ENCODE measurements around the gene LPA. TPM values are rescaled to one million over a fixed set of nuclear protein-coding genes. Genes with fewer than 3 reads are reported as not detected.
A peak's percentile ranks its signal among the peaks of the same experiment; 100 is the strongest.
"Not testable (repeated sequence)": the region's sequence is repeated elsewhere in the genome, so short reads cannot be mapped to it uniquely, and the experiment has no call there.

The LPA gene
- total RNA-seq, 2 donors from 2014 or later, result not detected

DNA sequence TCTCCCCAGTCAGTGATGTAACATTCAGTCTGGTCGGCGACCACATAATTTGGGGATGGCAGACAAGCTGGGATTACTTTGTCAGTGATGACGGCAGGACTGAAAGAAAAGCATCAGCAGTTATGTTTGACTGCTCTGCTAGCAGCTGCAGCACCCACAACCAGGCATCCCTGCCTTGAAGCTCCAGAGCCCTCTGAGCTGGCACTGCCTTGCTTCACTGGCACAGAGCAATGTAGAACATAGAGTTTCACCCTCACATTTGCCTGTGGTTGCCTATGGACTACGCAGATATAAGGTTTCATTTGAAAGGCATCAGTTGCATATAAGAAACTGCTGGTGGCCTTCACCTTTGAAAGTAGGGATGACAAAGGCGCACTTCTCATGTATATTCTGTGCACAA, 12.3 kb upstream of the LPA start:
- ATAC-seq; DNase-seq; intact Hi-C loops (cut with DNase I, micrococcal nuclease): not testable (repeated sequence)

DNA sequence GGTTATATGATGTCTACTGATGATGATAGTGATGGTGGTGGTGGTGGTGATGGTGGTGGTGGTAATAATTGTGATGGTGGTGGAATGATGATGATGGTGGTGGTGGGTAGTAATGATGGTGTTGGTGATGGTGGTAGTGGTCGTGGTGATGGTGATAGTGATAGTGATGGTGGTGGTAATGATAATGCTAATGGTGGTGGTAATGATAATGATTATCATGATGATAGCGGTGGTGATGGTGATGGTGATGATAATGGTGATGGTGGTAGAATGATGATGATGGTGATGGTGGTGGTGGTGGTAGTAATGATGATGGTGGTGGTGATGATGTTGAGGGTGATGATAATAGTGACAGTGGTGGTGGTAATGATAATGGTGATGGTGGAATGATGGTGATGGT, 4.5 kb upstream of the LPA start:
- intact Hi-C loops (cut with DNase I, micrococcal nuclease), result no loop called here
- DNase-seq (no peak), ATAC-seq (no peak)

DNA sequence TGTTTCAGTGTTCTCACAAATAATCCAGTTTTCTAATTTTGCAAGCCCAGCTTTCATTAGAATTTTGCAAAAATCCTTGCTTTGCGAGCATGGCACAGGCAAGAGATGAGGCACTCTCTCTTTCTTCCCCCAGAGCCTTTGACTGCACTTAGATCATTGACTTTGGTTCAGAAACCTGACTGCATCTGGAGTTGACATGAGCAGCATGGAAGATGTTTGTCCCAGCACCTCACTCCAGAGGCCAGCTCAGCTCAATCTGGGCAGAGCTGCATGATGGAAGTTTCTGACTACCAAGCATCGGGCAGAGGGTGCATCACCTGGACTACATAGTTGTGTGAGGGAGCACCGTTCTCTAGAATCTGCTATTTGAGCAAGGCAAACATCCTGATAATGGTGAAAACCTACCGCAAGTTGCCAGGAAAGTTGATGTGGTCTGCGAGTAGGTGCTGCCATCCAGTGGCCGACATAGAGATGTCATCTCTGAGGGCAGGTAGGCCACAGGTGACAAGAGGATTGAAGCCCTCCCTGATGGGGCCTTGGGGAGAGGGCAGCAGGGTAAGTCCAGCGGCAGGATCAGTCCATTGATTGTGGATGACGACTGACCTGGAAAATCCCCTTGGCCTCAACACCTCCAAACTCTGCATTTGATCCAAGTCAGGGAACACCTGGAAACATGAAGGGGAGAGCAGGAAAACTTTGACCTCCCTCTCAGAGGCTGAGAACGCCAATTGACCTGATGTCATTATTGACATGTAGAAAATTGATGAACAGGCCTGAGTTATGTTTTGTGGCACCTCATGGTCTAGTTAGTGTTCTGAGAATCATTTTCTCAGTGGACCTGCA, 3.8 kb upstream of the LPA start:
- intact Hi-C loops (cut with DNase I, micrococcal nuclease), result no loop called here
- DNase-seq (peak in 1 of 2 donors; percentile 18), ATAC-seq (peak; percentile 34)

DNA sequence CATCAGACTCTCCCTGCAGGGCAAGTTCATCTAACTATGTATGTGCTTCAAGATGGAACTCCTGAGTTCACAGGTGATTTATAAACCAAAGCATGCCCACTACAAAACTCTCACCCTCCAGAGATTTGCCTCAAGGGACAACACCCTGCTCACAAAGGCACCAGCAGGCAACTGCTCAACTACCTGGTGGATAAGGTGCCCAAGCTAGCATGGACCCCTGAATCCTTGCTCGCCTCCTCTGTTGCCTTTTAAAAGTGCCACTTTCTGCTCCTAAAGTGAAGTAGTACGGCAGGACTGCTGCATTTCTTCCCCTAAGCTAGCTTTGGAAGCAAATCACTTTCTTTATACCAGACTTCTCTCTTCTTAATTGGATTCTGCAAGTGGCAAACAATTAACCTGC, 1.2 kb downstream of the LPA start:
- no peak for ATAC-seq
- DNase-seq, result no peak
- intact Hi-C loops (cut with DNase I, micrococcal nuclease), result no loop called here

DNA sequence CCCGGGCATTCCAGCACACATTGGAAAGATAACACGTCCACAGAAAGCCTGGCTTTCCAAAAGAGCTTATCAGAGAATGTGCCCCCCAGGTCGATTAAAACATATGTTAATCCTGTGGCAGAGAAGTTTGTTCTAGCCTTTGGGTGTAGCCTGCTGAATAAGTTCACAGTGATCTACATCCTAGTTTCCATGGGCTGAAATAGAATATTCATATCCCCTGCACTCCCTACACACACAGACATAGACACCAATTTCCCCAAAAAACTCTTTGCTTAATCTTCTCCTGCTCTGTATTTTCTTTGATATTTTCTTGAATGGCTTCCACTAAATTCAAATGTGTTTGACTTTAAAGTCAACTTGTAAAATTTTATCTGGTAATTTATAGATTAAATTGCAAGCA, 1.6 kb downstream of the LPA start:
- intact Hi-C loops (cut with DNase I, micrococcal nuclease), result no loop called here
- no peak for ATAC-seq
- no peak for DNase-seq

DNA sequence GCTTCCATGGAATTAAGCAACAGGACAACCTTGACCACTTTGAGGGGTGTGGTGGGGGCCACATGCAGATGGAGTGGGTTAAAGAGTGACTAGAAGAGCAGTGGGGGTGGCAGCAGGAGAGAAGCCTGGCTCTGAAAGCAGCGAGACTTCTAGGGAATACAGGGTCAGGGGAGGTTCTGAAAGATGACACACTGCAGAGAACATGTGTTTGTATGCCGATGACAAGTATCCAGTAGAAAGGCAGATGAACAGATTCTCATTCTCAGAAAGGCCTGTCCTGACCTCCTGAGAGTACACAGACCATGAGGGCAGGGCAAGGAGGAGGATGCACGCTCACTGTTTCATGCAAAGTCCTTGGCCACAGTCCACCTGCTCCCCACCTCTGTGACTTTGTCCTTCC, 2.9 kb downstream of the LPA start:
- no peak for DNase-seq
- intact Hi-C loops (cut with DNase I, micrococcal nuclease), result no loop called here
- ATAC-seq, result no peak

DNA sequence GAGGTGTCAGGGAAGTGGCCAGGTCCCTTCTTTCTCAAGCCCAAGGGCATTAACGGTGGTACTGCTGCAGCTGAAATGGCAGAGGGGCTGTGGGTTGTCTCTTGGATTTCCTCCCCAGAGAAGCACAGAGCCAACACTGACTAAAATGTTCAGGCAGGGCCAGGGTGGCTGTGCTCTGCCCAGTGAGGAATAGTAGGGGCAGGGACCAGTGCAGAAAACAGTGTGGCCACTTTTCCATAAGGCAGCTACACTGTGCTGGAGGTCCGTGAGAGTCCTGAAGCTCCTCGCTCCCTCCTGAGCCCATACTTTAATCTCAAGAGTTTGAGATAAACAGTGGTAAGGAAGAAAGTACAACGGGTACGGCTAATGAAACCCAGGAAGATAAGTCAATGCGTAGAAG, 4.5 kb downstream of the LPA start:
- no peak for DNase-seq
- intact Hi-C loops (cut with DNase I, micrococcal nuclease), result no loop called here
- ATAC-seq, result no peak

DNA sequence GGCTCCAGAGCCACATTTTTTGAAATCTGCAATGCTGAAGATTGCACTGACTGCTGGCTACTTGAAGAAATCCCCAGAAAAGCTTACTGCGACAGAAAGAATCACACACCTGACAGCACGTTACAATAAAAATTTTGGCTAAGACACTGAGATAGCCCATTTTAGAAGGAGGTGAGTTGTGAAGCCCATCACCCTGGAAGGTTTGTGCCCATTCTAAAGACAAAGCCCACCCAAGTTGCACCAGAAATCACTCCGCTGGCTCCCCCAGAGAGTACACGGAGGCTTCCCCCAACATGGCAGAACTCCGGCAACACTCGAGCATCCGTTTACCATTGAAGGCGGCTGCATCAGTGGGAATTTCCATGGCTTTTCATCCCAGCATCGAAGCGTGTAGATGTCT, 29.4 kb downstream of the LPA start:
- ATAC-seq (no peak), DNase-seq (no peak)
- intact Hi-C loops (cut with DNase I, micrococcal nuclease), result no loop called here

DNA sequence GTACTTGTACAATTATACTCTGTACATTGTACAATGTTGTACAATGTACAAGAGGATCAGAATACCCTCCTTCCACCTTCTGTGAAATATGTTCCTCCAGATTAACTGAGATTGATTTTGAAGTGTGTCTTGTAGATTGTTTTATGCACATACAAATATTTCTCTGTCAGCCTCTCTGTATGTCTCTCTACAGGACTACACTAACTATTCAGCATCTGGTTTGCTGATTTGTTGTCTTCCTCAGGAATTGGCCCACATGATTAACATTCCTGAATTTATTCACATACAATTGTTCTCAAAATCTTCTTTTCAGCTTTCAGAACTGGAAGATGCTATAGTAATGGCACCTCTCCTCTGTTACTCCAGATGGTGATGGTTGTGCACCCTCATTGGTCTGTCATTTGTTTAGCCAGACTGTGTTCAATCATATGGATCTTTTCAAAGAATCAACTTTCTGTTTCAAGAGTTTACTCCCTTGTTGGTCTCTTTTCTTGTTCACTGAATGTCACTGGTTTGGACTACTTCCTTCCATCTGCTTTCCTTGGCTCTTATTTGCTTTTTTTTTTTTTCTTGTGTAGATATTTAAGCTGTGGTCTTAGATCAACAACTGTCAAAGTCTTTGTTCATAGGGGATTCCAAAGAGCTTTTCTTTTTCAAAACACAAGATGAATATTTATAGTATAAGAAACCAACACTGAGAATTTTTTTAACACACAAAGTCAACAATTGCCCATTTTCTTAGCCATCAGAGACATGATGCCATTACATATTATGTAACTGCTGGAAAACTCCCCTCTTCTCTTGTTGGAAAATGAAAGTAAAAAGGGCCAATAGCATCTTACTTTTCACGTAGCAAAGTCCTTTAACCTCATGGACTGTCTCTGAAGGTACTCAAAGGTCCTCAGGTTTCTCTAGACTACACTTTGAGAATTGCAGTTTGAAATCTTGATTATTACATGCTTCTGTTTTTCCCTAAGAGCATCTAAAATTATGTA, 67.9 kb downstream of the LPA start:
- DNase-seq (no peak), ATAC-seq (no peak)
- intact Hi-C loops (cut with DNase I, micrococcal nuclease), result no loop called here

DNA sequence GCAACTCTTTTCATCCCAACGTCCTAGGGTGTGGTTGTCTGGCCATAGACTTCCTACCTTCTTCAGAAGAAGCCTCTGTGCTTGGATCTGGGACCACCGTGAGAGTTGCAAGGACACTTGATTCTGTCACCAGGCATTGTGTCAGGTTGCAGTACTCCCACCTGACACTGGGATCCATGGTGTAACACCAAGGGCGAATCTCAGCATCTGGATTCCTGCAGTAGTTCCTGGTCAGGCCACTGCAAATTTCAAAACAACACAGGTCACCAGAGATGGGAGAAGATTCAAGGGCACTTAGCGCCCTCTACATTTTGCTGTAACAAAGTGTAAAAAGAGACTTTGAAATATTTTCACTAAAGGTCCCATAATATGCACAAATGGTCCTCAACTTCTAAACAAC, 68.8 kb downstream of the LPA start:
- ATAC-seq; intact Hi-C loops (cut with DNase I, micrococcal nuclease); DNase-seq: not testable (repeated sequence)

DNA sequence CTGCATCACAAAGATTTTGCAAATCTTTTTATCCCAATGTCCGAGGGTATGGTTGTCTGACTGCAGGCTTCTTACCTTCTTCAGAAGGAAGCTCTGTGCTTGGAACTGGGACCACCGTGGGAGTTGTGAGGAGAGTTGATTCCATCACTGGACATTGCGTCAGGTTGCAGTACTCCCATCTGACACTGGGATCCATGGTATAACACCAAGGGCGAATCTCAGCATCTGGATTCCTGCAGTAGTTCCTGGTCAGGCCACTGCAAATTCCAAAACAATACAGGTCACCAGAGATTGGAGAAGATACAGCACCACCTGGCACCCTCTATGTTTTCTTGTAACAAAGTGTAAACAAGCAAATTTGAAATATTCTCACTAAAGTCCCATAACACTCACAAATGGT, 77.7 kb downstream of the LPA start:
- no peak for ATAC-seq
- intact Hi-C loops (cut with DNase I, micrococcal nuclease), result no loop called here
- DNase-seq, result no peak

DNA sequence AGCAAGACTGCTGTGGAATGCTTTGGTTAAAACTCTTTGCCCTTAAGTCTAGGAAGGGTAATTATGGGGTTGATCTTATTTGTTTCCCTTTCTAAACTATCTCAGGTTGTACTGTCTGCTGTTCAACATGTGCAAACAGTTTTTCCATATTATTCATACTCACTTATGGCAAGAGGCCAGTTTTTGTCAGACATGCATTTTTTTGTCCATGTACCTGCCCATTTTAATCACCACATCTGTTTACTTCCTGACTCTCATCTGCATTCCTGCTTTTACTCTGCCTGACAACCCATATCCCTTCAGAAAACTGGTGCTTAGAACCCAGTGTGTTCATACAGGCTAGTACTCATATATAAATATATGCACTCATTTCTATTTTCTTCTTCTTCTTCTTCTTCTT, 80.3 kb downstream of the LPA start:
- no peak for ATAC-seq
- DNase-seq, result no peak
- intact Hi-C loops (cut with DNase I, micrococcal nuclease), result no loop called here

DNA sequence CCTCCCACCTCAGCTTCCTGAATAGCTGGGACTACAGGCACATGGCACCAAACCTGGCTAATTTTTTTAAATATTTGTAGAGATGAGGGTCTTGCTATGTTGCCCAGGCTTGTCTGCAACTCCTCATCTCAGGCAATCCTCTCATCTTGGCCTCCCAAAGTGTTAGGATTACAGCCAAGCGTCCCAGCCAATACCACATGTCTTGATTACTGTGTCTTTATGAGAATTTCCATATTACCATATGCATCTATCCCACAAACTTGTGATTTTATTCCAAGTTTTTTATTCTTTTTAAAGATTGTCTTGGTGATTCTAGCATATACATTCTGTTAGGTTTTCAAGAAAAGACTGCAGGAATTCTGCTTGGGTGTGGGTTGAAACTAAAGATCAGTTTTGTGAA, 82.7 kb downstream of the LPA start:
- intact Hi-C loops (cut with DNase I, micrococcal nuclease), result no loop called here
- ATAC-seq (no peak), DNase-seq (no peak)

DNA sequence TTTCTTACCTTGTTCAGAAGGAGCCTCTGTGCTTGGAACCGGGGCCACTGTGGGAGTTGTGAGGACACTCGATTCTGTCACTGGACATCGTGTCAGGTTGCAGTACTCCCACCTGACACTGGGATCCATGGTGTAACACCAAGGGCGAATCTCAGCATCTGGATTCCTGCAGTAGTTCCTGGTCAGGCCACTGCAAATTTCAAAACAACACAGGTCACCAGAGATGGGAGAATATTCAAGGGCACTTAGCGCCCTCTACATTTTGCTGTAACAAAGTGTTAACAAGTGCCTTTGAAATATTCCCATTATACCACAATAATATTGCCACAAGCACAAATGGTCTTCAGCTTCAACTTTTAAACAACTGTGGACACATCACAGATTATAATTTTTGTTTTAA, 85.6 kb downstream of the LPA start:
- ATAC-seq; intact Hi-C loops (cut with DNase I, micrococcal nuclease); DNase-seq: not testable (repeated sequence)

DNA sequence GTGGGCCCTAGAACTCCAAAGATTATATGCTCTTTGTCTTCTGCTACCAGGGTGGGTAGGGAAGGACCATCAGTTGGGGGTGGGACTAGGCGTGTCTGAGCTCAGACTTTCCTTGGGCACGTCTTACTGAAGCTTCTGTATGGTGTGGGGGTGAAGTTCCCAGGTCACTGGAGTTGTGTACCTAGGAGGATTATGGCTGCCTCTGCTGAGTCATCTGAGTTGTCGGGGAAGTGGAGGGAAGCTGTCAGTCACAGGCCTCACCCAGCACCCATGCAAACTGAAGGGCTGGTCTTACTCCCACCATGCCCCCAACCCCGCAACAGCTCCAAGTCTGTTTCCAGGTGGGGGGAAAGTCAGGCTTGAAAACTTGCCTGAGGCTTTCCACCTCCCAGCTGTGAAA, 90.1 kb downstream of the LPA start:
- intact Hi-C loops (cut with DNase I, micrococcal nuclease), result no loop called here
- DNase-seq (no peak), ATAC-seq (no peak)

DNA sequence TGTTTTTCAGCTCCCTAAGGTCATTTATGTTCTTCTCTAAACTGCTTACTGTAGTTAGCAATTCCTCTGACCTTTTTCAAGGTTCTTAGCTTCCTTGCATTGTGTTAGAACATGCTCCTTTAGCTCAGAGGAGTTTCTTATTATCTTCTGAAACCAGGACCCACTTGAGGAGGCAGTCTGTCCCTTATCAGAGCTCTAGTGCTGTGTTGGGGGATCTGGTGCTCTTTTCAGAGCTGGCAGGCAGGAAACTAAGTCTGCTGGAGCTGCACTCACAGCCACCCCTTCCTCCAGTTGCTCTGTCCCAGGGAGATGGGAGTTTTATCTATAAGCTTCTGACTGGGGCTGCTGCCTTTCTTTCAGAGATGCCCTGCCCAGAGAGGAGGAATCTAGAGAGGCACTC, 92.9 kb downstream of the LPA start:
- ATAC-seq; DNase-seq; intact Hi-C loops (cut with DNase I, micrococcal nuclease): not testable (repeated sequence)

DNA sequence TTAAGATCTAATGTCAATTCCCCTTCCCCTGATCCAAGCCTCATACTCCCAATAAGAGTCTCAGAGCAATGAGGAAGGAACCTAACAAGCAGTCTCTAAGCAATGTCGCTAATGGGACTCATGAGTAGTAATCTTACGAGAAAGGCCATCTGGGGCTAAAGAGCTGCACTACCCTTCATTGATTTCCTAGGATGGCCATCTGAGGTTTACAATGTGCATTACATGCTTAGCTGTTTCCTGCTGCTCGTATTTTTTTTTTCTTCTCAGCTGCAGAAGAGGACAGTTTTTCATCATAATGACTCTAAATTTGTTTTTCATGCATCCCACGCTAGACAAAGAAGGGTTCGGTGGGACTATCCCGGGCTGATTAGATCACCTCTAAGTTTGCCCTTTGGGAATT, 119.3 kb downstream of the LPA start:
- no peak for ATAC-seq
- intact Hi-C loops (cut with DNase I, micrococcal nuclease), result no loop called here
- no peak for DNase-seq

DNA sequence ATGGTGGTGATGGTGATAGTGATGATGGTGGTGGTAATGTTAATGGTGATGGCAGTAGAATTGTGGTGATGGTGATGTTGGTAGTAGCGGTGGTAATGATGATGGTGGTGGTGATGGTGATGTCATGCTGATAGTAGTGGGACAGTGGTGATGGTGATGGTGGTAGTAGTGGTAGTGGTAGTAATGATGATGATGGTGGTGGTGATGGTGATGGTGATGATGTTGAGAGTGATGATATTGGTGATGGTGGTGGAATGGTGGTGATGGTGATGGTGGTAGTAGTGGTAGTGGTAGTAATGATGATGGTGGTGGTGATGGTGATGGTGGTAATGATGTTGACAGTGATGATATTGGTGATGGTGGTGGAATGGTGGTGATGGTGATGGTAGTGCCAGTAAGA, 128.8 kb downstream of the LPA start:
- ATAC-seq (no peak), DNase-seq (no peak)
- intact Hi-C loops (cut with DNase I, micrococcal nuclease), result no loop called here

DNA sequence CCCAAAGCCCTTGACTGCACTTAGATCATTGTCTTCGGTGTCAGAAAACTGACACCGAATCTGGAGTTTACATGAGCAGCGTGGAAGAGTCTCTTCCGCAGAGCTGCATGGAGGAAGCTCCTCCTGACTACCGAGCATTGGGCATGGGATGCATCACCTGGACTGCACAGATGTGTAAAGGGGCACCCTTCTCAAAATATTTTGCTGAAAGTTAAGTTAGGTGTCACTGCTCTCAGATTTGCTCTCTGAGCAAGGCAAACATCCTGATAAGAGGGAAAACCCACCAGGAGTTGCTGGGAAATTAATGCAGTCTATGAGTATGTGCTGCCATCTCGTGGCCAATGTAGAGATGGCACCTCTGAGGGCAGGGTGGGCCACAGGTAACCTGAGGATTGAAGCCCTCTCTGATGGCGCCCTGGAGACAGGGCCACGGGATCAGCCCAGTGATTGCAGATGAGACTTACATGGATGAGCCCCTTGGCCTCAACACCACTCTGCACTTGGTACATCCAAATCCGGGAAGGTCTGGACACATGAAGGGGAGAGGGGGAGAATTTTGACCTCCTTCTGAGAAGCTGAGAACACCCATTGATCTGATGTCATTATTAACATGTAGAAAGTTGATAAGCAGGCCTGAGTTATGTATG, 129.9 kb downstream of the LPA start:
- intact Hi-C loops (cut with DNase I, micrococcal nuclease), result no loop called here
- DNase-seq, result peak in 1 of 2 donors; percentile 53
- ATAC-seq, result peak; percentile 59
